Embryonic facial prominence (tissue), 1 donor: Measurements from ENCODE around the gene UNC13C.
"Not testable (repeated sequence)": the region's sequence is repeated elsewhere in the genome, so short reads cannot be mapped to it uniquely, and the experiment has no call there.

Experiments
- DNase-seq: peaks from one replicate; pipeline ENCODE4 v3.0.0-alpha.2; 2016; ENCODE audit errors: extremely low spot score

Gene UNC13C

GRCh38 chr15:53978253-53978906 lies at the start of gene UNC13C:
Gene UNC13C (plus strand): TSS chr15:53978441. CDS start chr15:54012904, 34,463 bp downstream.
- DNase-seq, result no peak

GRCh38 chr15:53936137-53936536 lies 42.1 kb upstream of the UNC13C start:
- DNase-seq, result no peak

- DNase-seq, result not testable (repeated sequence)
Measured at GRCh38 chr15:53937632-53938031, 40.6 kb upstream of the UNC13C start.

DNA sequence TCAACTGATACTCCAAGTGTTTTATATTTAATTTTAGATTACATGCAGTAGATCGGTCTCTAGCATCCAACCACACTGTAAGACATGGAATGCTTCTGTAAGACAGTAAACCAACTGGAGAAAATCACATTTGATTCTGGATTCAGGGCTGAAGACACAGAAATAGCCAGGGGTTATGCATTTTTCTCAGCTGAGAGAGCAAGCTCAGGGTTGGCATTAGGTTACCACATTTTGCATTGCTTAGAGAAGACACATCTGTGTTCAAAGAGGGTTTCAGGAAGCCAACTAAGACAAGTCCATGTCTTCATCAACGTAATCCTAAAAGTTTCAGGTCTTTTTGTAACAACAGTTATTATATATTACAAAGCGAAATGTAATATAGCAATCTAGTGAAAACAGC lies 27.7 kb upstream of the UNC13C start:
- DNase-seq, result no peak

DNA sequence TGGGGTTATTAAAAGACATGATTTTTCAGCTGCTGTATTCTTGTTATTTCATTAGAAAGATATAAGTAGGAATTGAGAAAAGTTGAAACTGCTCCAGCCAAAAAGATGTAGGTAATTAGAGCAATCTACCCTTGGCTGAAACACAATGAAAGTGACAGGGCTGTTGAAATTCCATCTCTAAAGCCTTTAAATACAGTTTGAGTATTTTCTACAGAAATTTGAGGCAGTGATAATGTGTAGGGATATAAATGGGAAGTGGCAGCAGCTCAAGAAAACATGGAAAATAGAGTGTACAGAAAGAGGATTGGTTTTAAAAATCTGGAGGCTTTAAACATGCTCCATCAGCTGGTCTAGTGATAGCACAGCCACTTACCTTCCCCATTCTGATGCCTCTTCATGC lies 22.8 kb upstream of the UNC13C start:
- no peak for DNase-seq

GRCh38 chr15:53962646-53963561 lies 15.3 kb upstream of the UNC13C start:
- DNase-seq, result no peak

- DNase-seq, result no peak
Measured at GRCh38 chr15:53963801-53964200, 14.4 kb upstream of the UNC13C start.

- DNase-seq, result no peak
Measured at GRCh38 chr15:53974121-53974520, 4.1 kb upstream of the UNC13C start.

- no peak for DNase-seq
Measured at GRCh38 chr15:53974813-53975212, 3.4 kb upstream of the UNC13C start.

- DNase-seq, result no peak
Measured at GRCh38 chr15:53976844-53977392, 1.3 kb upstream of the UNC13C start.

GRCh38 chr15:53979051-53979788 lies 979 bp downstream of the UNC13C start:
- no peak for DNase-seq

DNA sequence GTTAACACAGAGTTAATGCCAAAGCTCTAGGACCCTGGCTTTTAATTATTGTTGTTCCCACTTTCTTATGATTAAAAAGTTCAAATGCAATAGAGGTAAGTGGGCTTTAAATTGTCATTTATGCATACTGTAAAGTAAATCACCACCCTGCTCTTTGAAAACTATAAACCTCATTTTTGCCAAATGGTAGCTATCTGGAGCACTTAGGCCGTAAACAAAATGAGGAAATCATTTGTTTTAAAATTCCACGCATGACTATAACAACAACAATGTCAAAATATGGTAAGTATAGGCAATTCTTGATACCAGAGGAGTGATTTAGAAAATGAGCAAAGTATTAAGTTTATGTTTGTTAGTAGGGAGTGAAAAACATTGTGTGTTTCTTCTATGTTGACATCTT lies 1.8 kb downstream of the UNC13C start:
- no peak for DNase-seq

DNA sequence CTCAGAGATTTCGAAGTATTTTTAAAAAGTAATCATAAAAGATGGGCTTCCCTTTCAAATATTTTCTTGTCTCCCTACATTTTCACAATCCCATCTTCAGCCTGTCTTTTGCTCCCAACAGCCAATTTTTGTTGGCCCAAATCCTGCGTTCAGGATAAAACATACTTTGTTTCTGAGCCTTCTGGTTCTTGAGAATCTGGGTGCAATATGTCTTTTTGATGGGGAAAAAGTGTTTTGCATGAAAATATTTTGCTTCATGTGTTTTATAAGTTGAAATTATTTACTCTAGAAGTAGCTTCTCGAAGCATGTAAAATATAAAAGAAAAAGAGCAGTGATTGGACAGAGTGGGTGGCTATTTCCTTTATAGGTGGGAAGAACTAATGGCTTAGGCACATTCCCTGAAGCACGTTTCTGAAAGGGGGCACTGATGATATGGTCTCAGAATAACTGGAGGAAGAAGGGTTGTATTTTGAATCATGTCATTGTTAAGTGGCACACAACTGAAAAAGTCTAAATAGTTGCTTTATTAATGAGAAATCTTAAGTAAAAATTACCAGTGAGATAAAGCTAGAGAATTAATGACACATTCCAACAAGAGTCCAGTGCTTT lies 3.9 kb downstream of the UNC13C start:
- DNase-seq, result no peak

DNA sequence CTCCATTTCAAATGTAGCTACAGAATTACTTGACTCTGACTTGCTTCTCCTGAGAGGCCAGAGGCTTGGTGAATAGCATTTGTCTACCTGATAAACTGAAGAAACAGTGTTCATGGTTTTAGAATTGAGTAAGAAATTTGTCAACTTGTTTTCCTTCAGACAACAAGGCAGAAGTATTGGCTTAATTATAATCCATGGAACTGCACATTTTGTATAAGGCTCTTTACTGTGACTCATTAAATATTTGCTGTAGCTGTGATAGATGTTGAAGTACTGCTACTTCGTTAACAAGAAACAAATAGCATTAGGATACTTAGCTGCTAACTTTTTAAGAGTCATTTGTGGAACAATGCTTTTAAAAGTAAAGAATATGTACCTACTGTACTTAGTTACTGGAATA lies 4.6 kb downstream of the UNC13C start:
- DNase-seq, result no peak

DNA sequence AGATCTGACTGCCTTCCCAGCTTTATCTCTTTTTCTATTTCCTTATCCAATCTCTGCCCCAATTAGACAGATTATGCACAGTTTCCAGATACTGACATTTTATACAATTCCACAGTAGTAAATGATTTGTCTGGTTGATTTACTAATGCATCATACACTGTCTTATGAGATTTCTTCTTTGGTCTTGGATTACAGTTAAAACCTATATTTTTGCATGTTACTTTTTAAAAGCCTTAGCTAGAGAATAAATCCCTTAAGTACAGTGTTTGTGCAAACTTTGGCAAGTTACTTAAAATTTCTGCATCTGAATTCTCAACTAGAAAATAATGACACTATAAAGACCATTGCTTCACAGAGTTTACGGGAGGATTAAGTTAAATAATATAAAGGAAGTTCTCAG lies 6.0 kb downstream of the UNC13C start:
- no peak for DNase-seq

DNA sequence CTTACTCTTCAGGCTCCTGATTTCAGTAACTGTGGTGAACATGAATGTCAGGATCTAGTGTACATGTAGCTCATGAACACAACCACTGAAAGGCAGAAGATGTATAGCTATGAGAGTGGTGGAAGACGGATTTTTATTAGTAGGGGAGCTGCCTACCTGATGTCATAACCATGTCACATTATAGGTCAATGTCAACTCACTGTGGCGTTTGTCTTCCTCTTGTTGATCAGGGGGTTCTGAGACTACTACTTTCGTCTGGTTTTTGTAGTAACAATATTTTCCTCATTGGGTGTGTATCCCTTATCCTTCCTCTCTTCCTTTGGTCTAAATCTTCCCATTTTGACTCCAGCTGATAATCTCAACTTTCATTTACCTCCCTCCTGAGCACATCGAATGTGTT lies 7.3 kb downstream of the UNC13C start:
- DNase-seq, result no peak

DNA sequence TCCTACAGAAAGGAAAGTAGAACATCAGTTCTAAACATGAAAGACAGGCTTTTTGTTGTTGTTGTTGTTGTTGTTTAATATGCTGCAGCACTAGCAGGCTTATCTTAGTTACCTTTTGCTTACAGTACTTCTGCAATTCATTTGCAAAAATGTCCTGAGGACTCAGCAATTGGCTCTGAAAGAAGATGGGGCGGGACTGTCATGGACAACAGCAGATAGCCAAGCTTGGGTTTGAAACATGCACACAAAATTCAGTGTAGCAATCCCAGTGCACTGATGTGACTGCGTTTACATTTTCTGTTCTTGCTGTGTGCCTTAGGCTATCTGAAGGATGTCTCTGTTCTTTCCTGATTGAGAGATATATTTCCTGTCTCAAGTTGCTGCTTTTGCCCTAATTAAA lies 9.2 kb downstream of the UNC13C start:
- DNase-seq, result no peak

- DNase-seq, result no peak
Measured at GRCh38 chr15:54007256-54007655, 29.0 kb downstream of the UNC13C start.

DNA sequence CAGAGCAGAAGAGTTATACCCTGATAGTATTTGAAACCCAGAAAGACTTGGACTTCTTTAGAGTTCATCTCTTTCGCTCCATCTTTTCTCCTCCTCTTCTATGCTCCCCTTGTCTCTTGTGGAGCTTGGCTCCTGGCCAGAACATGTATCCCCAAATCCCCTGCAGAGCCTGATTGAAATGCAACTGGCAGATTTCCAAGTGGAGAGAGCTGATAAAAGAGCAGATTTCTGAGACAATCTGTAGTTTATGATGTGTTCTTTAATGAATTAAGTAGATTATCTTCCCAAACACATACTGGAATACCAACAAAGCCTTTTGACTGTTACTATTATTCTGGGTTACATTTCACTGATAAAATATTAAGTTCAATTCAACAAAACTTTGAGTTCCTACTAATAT lies 33.4 kb downstream of the UNC13C start:
- DNase-seq, result no peak

- no peak for DNase-seq
Measured at GRCh38 chr15:54014067-54014655, 35.9 kb downstream of the UNC13C start.

DNA sequence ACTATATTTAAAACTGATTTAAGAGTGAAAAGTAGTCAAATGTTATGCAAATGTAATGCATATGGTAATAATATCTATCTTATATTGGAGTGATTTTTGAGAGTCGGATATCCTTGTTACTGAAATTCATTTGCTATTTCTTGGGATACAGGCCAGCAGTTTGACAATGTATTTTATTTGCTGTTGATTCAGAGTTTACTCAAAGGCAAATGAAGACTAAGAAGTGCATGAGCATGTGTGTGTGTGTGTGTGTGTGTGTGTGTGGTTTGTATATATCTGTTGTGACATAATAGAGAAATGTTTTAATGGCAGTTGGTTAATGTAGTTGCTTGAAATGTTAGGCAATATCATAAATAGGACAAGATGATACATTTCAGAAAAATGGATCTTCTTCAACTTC lies 39.0 kb downstream of the UNC13C start:
- no peak for DNase-seq
